Measurements from ENCODE around the gene PHOSPHO2.

The PHOSPHO2 gene

GRCh38 chr2:169694113-169694893 lies at the start of gene PHOSPHO2, which contains the start of gene CFAP210:
TSS of gene PHOSPHO2 (plus strand) at chr2:169694469. CDS start at chr2:169700972, 6,503 bp downstream.
TSS of gene CFAP210 (minus strand) at chr2:169694405. CDS start at chr2:169694327, 78 bp downstream.
- H3K79me2 ChIP-seq, result no peaks in the 10 kb centered on the region
- no peak for TF ChIP-seq CTCF (IDR thresholded peaks at IDR 0.05)
- no peaks in the 10 kb centered on the region for H3K4me1 ChIP-seq
- peak within 1 kb of the TSS; percentile 82 for H3K9ac ChIP-seq
- H3K4me3 ChIP-seq (ENCODE audit: low read depth, low read length), result peak within 1 kb of the TSS; percentile 94
- no peaks in the 10 kb centered on the region for H3K9me3 ChIP-seq (ENCODE audit: control insufficient read depth, low read length)
- H3K27me3 ChIP-seq (ENCODE audit: control insufficient read depth, insufficient read depth, low read length), result no peaks in the 10 kb centered on the region
- H3K36me3 ChIP-seq (ENCODE audit: control insufficient read depth, insufficient read depth, low read length), result no peaks in the 10 kb centered on the region
- H2AFZ ChIP-seq, result peak within 1 kb of the TSS; percentile 90
- peak within 1 kb of the TSS; percentile 94 for H3K27ac ChIP-seq
- H3K4me2 ChIP-seq (ENCODE audit: low read length), result peak within 1 kb of the TSS; percentile 83

- Histone ChIP-seq H3K4me3 (ENCODE audit: low read depth, low read length) (no peak overlapping the region), H3K36me3 (ENCODE audit: control insufficient read depth, insufficient read depth, low read length) (no peaks in the 10 kb centered on the region), H3K4me1 (no peaks in the 10 kb centered on the region), H2AFZ (no peak overlapping the region), H3K79me2 (no peaks in the 10 kb centered on the region), H3K27ac (no peak overlapping the region), H3K27me3 (ENCODE audit: control insufficient read depth, insufficient read depth, low read length) (no peaks in the 10 kb centered on the region), H3K9me3 (ENCODE audit: control insufficient read depth, low read length) (no peaks in the 10 kb centered on the region), H3K4me2 (ENCODE audit: low read length) (no peak overlapping the region), H3K9ac (no peak overlapping the region)
- no peak for TF ChIP-seq CTCF (IDR thresholded peaks at IDR 0.05)
These were observed 46.8 kb upstream of the PHOSPHO2 start for GRCh38 chr2:169647496-169647895.

GRCh38 chr2:169649278-169649677 lies 45.0 kb upstream of the PHOSPHO2 start:
- no peaks in the 10 kb centered on the region for H3K4me1 ChIP-seq
- H3K9me3 ChIP-seq (ENCODE audit: control insufficient read depth, low read length), result no peaks in the 10 kb centered on the region
- H3K27me3 ChIP-seq (ENCODE audit: control insufficient read depth, insufficient read depth, low read length), result no peaks in the 10 kb centered on the region
- H3K36me3 ChIP-seq (ENCODE audit: control insufficient read depth, insufficient read depth, low read length), result no peaks in the 10 kb centered on the region
- no peak overlapping the region for H3K4me2 ChIP-seq (ENCODE audit: low read length)
- TF ChIP-seq CTCF (IDR thresholded peaks at IDR 0.05), result no peak
- H2AFZ ChIP-seq, result no peak overlapping the region
- no peak overlapping the region for H3K4me3 ChIP-seq (ENCODE audit: low read depth, low read length)
- H3K9ac ChIP-seq, result no peak overlapping the region
- no peaks in the 10 kb centered on the region for H3K79me2 ChIP-seq
- no peak overlapping the region for H3K27ac ChIP-seq

GRCh38 chr2:169653636-169654035 lies 40.6 kb upstream of the PHOSPHO2 start:
- Histone ChIP-seq H3K27ac (no peak overlapping the region), H3K4me1 (no peaks in the 10 kb centered on the region), H3K4me3 (ENCODE audit: low read depth, low read length) (no peak overlapping the region), H3K79me2 (no peaks in the 10 kb centered on the region), H3K36me3 (ENCODE audit: control insufficient read depth, insufficient read depth, low read length) (no peaks in the 10 kb centered on the region), H3K27me3 (ENCODE audit: control insufficient read depth, insufficient read depth, low read length) (no peaks in the 10 kb centered on the region), H2AFZ (no peak overlapping the region), H3K9me3 (ENCODE audit: control insufficient read depth, low read length) (no peaks in the 10 kb centered on the region), H3K9ac (no peak overlapping the region), H3K4me2 (ENCODE audit: low read length) (no peak overlapping the region)
- TF ChIP-seq CTCF (IDR thresholded peaks at IDR 0.05), result no peak

GRCh38 chr2:169656164-169656563 lies 38.1 kb upstream of the PHOSPHO2 start:
- no peaks in the 10 kb centered on the region for H3K27me3 ChIP-seq (ENCODE audit: control insufficient read depth, insufficient read depth, low read length)
- no peaks in the 10 kb centered on the region for H3K36me3 ChIP-seq (ENCODE audit: control insufficient read depth, insufficient read depth, low read length)
- no peaks in the 10 kb centered on the region for H3K79me2 ChIP-seq
- H3K9me3 ChIP-seq (ENCODE audit: control insufficient read depth, low read length), result no peaks in the 10 kb centered on the region
- TF ChIP-seq CTCF (IDR thresholded peaks at IDR 0.05), result no peak
- H3K9ac ChIP-seq, result no peak overlapping the region
- no peak overlapping the region for H3K4me2 ChIP-seq (ENCODE audit: low read length)
- no peak overlapping the region for H3K4me3 ChIP-seq (ENCODE audit: low read depth, low read length)
- H3K27ac ChIP-seq, result no peak overlapping the region
- H2AFZ ChIP-seq, result no peak overlapping the region
- no peaks in the 10 kb centered on the region for H3K4me1 ChIP-seq

All from parathyroid adenoma (tissue), 2 donors.